Chondrocyte (in vitro differentiated cells): ENCODE measurements around the gene IFI27L1. TPM values are rescaled to one million over a fixed set of nuclear protein-coding genes. Genes with fewer than 3 reads are reported as not detected.

ENCODE experiments used
- DNase-seq: peaks from one replicate; pipeline ENCODE4 v3.0.0; 2021; ENCODE audit warnings: mixed read lengths, low spot score
- H3K27ac Mint-ChIP-seq: one replicate; pipeline ENCODE4 v1.8.0; 2021; ENCODE audit warnings: mild to moderate bottlenecking, moderate library complexity, mixed read lengths; ENCODE audit not compliant: unreplicated experiment
- H3K27me3 Mint-ChIP-seq: 2 replicates; pipeline ENCODE4 v1.8.0; 2021; ENCODE audit warnings: low read depth, mixed read lengths
- H3K36me3 Mint-ChIP-seq: 2 replicates; pipeline ENCODE4 v1.8.0; 2021; ENCODE audit warnings: low read depth, mixed read lengths
- H3K4me1 Mint-ChIP-seq: 2 replicates; pipeline ENCODE4 v1.8.0; 2021; ENCODE audit warnings: low read depth, mild to moderate bottlenecking, mixed read lengths
- H3K4me3 Mint-ChIP-seq: one replicate; pipeline ENCODE4 v1.8.0; 2021; ENCODE audit warnings: mild to moderate bottlenecking, moderate library complexity, mixed read lengths; ENCODE audit not compliant: unreplicated experiment
- H3K9me3 Mint-ChIP-seq: 2 replicates; pipeline ENCODE4 v1.8.0; 2021; ENCODE audit warnings: low read depth, mixed read lengths
- total RNA-seq: library from RNA; stranded (reverse); gene quantifications from 3 replicates; pipeline ENCODE4 v1.2.1, GENCODE V29; 2021
- TF ChIP-seq, protein P1 (sequence below): fragments of 200-600 bp; sonication (generic); IDR thresholded peaks from 2 replicates; pipeline ENCODE4 v1.5.0; 2021; ENCODE audit warnings: antibody characterized with exemption, mild to moderate bottlenecking, moderate library complexity

IFI27L1 gene
- total RNA-seq, 1 donor from 2014 or later, result 33.6 TPM

DNA sequence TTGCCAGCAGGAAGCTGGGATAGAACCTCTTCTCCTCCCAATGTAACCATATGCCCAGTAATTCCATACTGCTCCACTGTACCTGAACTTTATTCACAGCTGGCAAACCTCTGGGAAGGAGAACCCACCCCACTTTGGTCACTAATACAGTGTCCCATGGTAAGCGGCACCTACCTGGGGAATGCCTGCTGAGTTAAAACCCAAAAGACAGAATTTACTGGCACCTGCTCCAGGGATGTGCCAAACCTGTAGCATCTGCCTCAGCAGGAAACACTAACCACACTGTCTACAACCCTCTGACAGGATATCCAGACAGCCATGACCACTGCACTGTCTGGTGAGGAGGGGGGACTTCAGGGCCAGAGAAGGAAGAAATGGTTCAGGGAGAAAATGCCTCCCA lies 26.7 kb upstream of the IFI27L1 start:
- Mint-ChIP-seq H3K27ac (no peak overlapping the region), H3K9me3 (no peaks in the 10 kb centered on the region), H3K36me3 (peaks cover 57% of the 10 kb centered on the region), H3K4me3 (no peak overlapping the region), H3K4me1 (no peaks in the 10 kb centered on the region), H3K27me3 (no peaks in the 10 kb centered on the region)
- TF ChIP-seq, protein P1, sequence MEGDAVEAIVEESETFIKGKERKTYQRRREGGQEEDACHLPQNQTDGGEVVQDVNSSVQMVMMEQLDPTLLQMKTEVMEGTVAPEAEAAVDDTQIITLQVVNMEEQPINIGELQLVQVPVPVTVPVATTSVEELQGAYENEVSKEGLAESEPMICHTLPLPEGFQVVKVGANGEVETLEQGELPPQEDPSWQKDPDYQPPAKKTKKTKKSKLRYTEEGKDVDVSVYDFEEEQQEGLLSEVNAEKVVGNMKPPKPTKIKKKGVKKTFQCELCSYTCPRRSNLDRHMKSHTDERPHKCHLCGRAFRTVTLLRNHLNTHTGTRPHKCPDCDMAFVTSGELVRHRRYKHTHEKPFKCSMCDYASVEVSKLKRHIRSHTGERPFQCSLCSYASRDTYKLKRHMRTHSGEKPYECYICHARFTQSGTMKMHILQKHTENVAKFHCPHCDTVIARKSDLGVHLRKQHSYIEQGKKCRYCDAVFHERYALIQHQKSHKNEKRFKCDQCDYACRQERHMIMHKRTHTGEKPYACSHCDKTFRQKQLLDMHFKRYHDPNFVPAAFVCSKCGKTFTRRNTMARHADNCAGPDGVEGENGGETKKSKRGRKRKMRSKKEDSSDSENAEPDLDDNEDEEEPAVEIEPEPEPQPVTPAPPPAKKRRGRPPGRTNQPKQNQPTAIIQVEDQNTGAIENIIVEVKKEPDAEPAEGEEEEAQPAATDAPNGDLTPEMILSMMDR, result no peak
- DNase-seq, result no peak

DNA sequence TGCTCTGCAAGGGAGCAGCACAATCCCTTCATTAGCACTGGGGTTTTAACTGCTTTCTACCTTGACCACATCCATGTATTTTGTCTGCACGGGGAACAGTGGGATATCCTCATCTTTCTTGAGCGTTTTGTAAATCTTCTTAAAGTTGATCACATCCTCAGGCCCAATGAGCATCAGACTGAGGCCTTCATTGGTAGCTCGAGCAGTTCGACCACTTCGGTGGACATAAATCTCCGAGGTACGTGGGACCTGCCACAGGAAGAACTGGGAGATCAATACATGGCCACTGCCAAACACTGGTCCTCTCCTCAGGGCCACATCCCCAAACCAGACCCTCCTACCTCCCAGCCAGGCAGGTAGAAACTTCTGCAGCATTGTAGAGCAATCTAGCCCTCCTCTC lies 26.2 kb upstream of the IFI27L1 start:
- Mint-ChIP-seq H3K4me1 (no peaks in the 10 kb centered on the region), H3K36me3 (peaks cover 54% of the 10 kb centered on the region), H3K27me3 (no peaks in the 10 kb centered on the region), H3K9me3 (no peaks in the 10 kb centered on the region), H3K27ac (no peak overlapping the region), H3K4me3 (no peak overlapping the region)
- no peak for DNase-seq
- TF ChIP-seq, protein P1, result no peak

DNA sequence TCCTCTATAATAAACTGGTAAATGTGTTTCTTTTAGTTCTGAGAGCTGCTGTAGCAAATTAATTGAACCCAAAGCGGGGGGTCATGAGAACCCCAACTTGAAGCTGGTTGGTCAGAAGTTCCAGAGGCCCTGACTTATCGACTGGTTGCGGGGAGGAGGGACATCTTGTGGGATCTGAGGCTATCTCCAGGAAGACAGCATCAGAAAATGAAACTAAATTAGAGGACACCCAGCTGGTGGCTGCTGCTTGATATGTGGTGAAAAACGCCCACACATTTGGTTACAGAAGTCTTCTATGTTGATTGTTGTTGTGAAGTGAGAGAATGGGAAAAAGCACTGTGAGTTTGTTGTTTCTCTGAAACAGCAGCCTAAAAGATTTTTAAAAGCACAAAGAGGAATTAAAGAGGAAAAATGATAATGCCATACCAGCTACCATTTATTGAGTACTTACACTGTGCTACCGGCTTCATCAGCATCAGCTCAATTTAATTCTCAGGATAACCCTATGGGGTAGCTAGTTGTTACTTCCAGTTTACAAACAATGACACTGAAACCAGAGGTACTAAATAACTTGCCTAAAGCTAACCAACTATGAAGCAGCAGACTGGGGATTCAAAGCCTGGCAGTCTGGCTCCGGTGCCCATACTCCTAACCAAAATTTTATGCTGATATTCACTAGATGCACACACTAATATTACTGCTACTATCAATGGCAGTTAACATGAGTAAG lies 24.4 kb upstream of the IFI27L1 start:
- TF ChIP-seq, protein P1, result no peak
- H3K36me3 Mint-ChIP-seq, result peaks cover 55% of the 10 kb centered on the region
- no peak for DNase-seq
- no peaks in the 10 kb centered on the region for H3K9me3 Mint-ChIP-seq
- no peak overlapping the region for H3K4me3 Mint-ChIP-seq
- no peak overlapping the region for H3K27ac Mint-ChIP-seq
- H3K27me3 Mint-ChIP-seq, result no peaks in the 10 kb centered on the region
- no peaks in the 10 kb centered on the region for H3K4me1 Mint-ChIP-seq

DNA sequence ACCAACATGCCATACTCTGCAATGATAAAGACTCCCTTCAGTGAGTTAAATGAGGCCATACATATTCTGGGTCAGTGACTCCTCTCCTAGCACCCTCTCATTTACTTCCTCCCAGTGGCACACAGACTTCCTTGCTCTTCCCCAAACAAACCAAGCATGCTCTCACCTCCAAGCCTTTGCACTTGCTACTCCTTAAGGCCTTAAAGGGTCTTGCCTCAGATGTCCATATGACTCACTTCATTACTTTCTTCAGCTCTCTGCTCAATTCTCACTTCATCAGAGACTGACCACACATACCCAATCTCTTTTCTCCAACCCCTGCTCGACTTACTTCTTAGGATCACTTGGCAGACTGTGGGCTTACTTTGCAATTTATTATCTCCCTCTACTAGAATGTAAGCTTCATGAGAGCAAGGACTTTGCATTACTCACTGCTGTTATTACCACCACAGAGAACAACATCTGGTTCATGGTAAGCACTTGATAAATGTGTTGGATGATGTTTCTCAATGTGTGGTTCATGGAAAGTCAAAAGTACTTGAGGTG lies 22.9 kb upstream of the IFI27L1 start:
- Mint-ChIP-seq H3K27ac (no peak overlapping the region), H3K4me1 (peaks cover 12% of the 10 kb centered on the region), H3K4me3 (no peak overlapping the region), H3K27me3 (no peaks in the 10 kb centered on the region), H3K36me3 (peaks cover 54% of the 10 kb centered on the region), H3K9me3 (no peaks in the 10 kb centered on the region)
- no peak for DNase-seq
- TF ChIP-seq, protein P1, result no peak

DNA sequence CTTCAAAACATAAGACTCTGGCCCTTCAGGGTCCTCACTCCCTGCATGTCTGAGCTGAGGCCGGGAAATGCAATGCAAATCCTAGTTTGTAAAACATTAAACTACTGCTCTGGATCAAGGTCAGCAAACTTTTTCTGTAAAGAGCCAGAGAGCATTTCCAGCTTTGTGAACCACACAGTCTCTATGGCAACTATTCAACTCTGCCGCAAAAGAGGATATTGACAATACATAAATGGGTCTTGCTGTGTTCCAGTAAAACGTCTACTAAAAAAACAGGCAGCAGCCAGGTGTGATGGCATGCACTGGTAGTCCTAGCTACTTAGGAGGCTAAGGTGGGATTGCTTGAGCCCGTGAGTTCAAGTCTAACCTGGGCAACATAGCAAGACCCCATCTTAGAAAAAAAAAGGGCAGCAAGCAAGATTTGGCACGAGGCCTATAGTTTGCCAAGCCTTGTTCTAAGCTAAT lies 22.4 kb upstream of the IFI27L1 start:
- DNase-seq, result no peak
- H3K27ac Mint-ChIP-seq, result no peak overlapping the region
- H3K4me1 Mint-ChIP-seq, result peaks cover 15% of the 10 kb centered on the region
- H3K36me3 Mint-ChIP-seq, result peaks cover 54% of the 10 kb centered on the region
- TF ChIP-seq, protein P1, result no peak
- H3K4me3 Mint-ChIP-seq, result no peak overlapping the region
- no peaks in the 10 kb centered on the region for H3K9me3 Mint-ChIP-seq
- no peaks in the 10 kb centered on the region for H3K27me3 Mint-ChIP-seq
